H9 (cell line): ENCODE data around the gene NEIL1. TPM values are rescaled to one million over a fixed set of nuclear protein-coding genes. Genes with fewer than 3 reads are reported as not detected.

Experiments used
- DNase-seq: peaks from one replicate; pipeline ENCODE4 v3.0.0-alpha.2; 2017
- H2AFZ ChIP-seq: one replicate; pipeline ENCODE4 v1.6.1; 2013; ENCODE audit warnings: mild to moderate bottlenecking, low read length, control low read depth, moderate library complexity
- H2AK5ac ChIP-seq: 2 replicates; pipeline ENCODE4 v1.6.1; 2013; ENCODE audit warnings: low read length, control low read depth, mixed read lengths; ENCODE audit not compliant: insufficient read length
- H2BK120ac ChIP-seq: one replicate; pipeline ENCODE4 v1.6.1; 2013; ENCODE audit warnings: low read depth, mild to moderate bottlenecking, low read length, control low read depth, inconsistent platforms; ENCODE audit not compliant: poor library complexity, severe bottlenecking
- H2BK12ac ChIP-seq: 2 replicates; pipeline ENCODE4 v1.6.1; 2013; ENCODE audit warnings: low read length, control low read depth, mixed read lengths, low read depth; ENCODE audit not compliant: insufficient read length
- H2BK15ac ChIP-seq: 2 replicates; pipeline ENCODE4 v1.6.1; 2013; ENCODE audit warnings: low read depth, low read length, control low read depth
- H2BK20ac ChIP-seq: one replicate; pipeline ENCODE4 v1.6.1; 2013; ENCODE audit warnings: low read depth, mild to moderate bottlenecking, low read length, control low read depth, inconsistent platforms; ENCODE audit not compliant: poor library complexity, severe bottlenecking
- H2BK5ac ChIP-seq: 2 replicates; pipeline ENCODE4 v1.6.1; 2013; ENCODE audit warnings: low read length, control low read depth, mixed read lengths; ENCODE audit not compliant: insufficient read length
- H3K14ac ChIP-seq: 2 replicates; pipeline ENCODE4 v1.6.1; 2013; ENCODE audit warnings: low read length, control low read depth; ENCODE audit not compliant: insufficient read depth
- H3K18ac ChIP-seq: 2 replicates; pipeline ENCODE4 v1.6.1; 2013; ENCODE audit warnings: low read depth, mild to moderate bottlenecking, mixed read lengths, low read length, control low read depth; ENCODE audit not compliant: insufficient read length
- H3K23ac ChIP-seq: 2 replicates; pipeline ENCODE4 v1.6.1; 2013; ENCODE audit warnings: low read length, control low read depth, mixed read lengths, low read depth; ENCODE audit not compliant: insufficient read length
- H3K23me2 ChIP-seq: 2 replicates; pipeline ENCODE4 v1.6.1; 2013; ENCODE audit warnings: low read depth, mild to moderate bottlenecking, mixed read lengths, low read length, control low read depth; ENCODE audit not compliant: insufficient read length, poor library complexity, severe bottlenecking
- H3K27ac ChIP-seq: 2 replicates; pipeline ENCODE4 v1.5.1; 2013; ENCODE audit warnings: low read length, control low read depth, mixed read lengths, low read depth; ENCODE audit not compliant: insufficient read length
- H3K27me3 ChIP-seq: 2 replicates; pipeline ENCODE4 v1.6.1; 2013; ENCODE audit warnings: low read length, control low read depth, inconsistent platforms; ENCODE audit not compliant: insufficient read depth
- H3K4ac ChIP-seq: 2 replicates; pipeline ENCODE4 v1.6.1; 2013; ENCODE audit warnings: low read depth, mild to moderate bottlenecking, control low read depth, inconsistent platforms, low read length, moderate library complexity
- H3K4me1 ChIP-seq: 2 replicates; pipeline ENCODE4 v1.6.1; 2013; ENCODE audit warnings: low read length, control low read depth, inconsistent platforms; ENCODE audit not compliant: insufficient read depth
- H3K4me2 ChIP-seq: 2 replicates; pipeline ENCODE4 v1.6.1; 2013; ENCODE audit warnings: low read length, control low read depth, mixed read lengths; ENCODE audit not compliant: insufficient read length, insufficient read depth
- H3K56ac ChIP-seq: 2 replicates; pipeline ENCODE4 v1.6.1; 2013; ENCODE audit warnings: low read depth, mild to moderate bottlenecking, mixed read lengths, low read length, control low read depth; ENCODE audit not compliant: insufficient read length
- H3K79me1 ChIP-seq: 2 replicates; pipeline ENCODE4 v1.6.1; 2013; ENCODE audit warnings: low read depth, mild to moderate bottlenecking, moderate library complexity, low read length, control low read depth, inconsistent platforms; ENCODE audit not compliant: insufficient read depth, poor library complexity, severe bottlenecking
- H3K79me2 ChIP-seq: 2 replicates; pipeline ENCODE4 v1.6.1; 2013; ENCODE audit warnings: low read length, control low read depth, inconsistent platforms; ENCODE audit not compliant: insufficient read depth
- H3K9ac ChIP-seq: 2 replicates; pipeline ENCODE4 v1.6.1; 2013; ENCODE audit warnings: low read length, control low read depth, mixed read lengths; ENCODE audit not compliant: insufficient read length; ENCODE audit errors: extremely low read depth
- H3K9me3 ChIP-seq: one replicate; pipeline ENCODE4 v1.6.1; 2013; ENCODE audit warnings: low read depth, low read length, inconsistent platforms; ENCODE audit not compliant: control insufficient read depth
- H3T11ph ChIP-seq: one replicate; pipeline ENCODE4 v1.6.1; 2013; ENCODE audit warnings: mild to moderate bottlenecking, low read length, control low read depth, inconsistent platforms
- H4K20me1 ChIP-seq: one replicate; pipeline ENCODE4 v1.6.1; 2013; ENCODE audit not compliant: control insufficient read depth, insufficient read length, insufficient read depth
- H4K5ac ChIP-seq: 2 replicates; pipeline ENCODE4 v1.6.1; 2013; ENCODE audit warnings: low read depth, mild to moderate bottlenecking, mixed read lengths, low read length, control low read depth; ENCODE audit not compliant: insufficient read length
- H4K8ac ChIP-seq: replicated peaks from 2 replicates; pipeline ENCODE4 v1.6.1; 2013; ENCODE audit warnings: low read length, control low read depth, mixed read lengths, low read depth; ENCODE audit not compliant: insufficient read length
- H4K91ac ChIP-seq: 2 replicates; pipeline ENCODE4 v1.6.1; 2013; ENCODE audit warnings: low read depth, mild to moderate bottlenecking, moderate library complexity, mixed read lengths, low read length, control low read depth; ENCODE audit not compliant: insufficient read length
- H3K27ac Mint-ChIP-seq, 3 experiments: 2 replicates in 2 of 3; 3 replicates in 1 of 3; pipeline ENCODE4 v1.8.0; 2020 to 2021; ENCODE audit warnings: mixed read lengths in 3 of 3, mild to moderate bottlenecking in 1 of 3, moderate library complexity in 1 of 3
- H3K27me3 Mint-ChIP-seq: 2 replicates; pipeline ENCODE4 v1.8.0; 2021; ENCODE audit warnings: low read depth, mild to moderate bottlenecking, moderate library complexity, mixed read lengths
- H3K36me3 Mint-ChIP-seq, 3 experiments: 2 replicates in 2 of 3; 3 replicates in 1 of 3; pipeline ENCODE4 v1.8.0; 2020 to 2021; ENCODE audit warnings: low read depth in 3 of 3, mixed read lengths in 3 of 3; ENCODE audit not compliant: insufficient read depth in 1 of 3
- H3K4me1 Mint-ChIP-seq, 2 experiments: 2 replicates each; pipeline ENCODE4 v1.8.0; 2020; ENCODE audit warnings: mixed read lengths in 2 of 2
- H3K4me3 Mint-ChIP-seq, 2 experiments: 2 replicates in 1 of 2; 3 replicates in 1 of 2; pipeline ENCODE4 v1.8.0; 2020 to 2021; ENCODE audit warnings: mild to moderate bottlenecking in 2 of 2, mixed read lengths in 2 of 2, moderate library complexity in 1 of 2
- H3K9me3 Mint-ChIP-seq, 2 experiments: 2 replicates in 1 of 2; 3 replicates in 1 of 2; pipeline ENCODE4 v1.8.0; 2020; ENCODE audit warnings: mild to moderate bottlenecking in 2 of 2, mixed read lengths in 2 of 2, moderate library complexity in 1 of 2
- CTCF ChIP-seq: fragments of 200-600 bp; sonication (generic); conservative IDR thresholded peaks from 3 replicates; pipeline ENCODE4 v1.8.0; 2021; ENCODE audit warnings: antibody characterized with exemption, mild to moderate bottlenecking
- WGBS: extraction: QIAGEN DNeasy Blood & Tissue Kit; methylation state at CpG from one replicate; pipeline ENCODE4 v1.1.7; 2013; ENCODE audit warnings: missing lambda C conversion rate, low lambda C conversion rate, mixed read lengths; ENCODE audit not compliant: insufficient read length; ENCODE audit errors: extremely low coverage; 5-methylcytosine and 5-hydroxymethylcytosine counted together
- total RNA-seq: library from RNA; stranded (reverse); gene quantifications from 2 replicates; pipeline ENCODE4 v1.2.1, GENCODE V29; 2021

NEIL1 gene
- total RNA-seq, 1 experiment from 2014 or later: 16.5 TPM

GRCh38 chr15:75327005-75327404 is 19.8 kb upstream of the NEIL1 start:
- no CpG with 5 or more reads among the region's 4 CpGs for WGBS
- Mint-ChIP-seq H3K4me1 (no peaks in the 10 kb centered on the region), H3K9me3 (no peaks in the 10 kb centered on the region), H3K36me3 (no peaks in the 10 kb centered on the region), H3K4me3 (no peak overlapping the region), H3K27me3 (peaks cover 16% of the 10 kb centered on the region), H3K27ac (no peak overlapping the region)
- H3K9me3 ChIP-seq: no peaks in the 10 kb centered on the region
- no peaks in the 10 kb centered on the region for H3K79me1 ChIP-seq
- no peaks in the 10 kb centered on the region for H3K23me2 ChIP-seq
- no peak overlapping the region for H3K23ac ChIP-seq
- no peak overlapping the region for H2AK5ac ChIP-seq
- H3K14ac ChIP-seq: no peak overlapping the region
- H4K20me1 ChIP-seq: no peaks in the 10 kb centered on the region
- no peak overlapping the region for H4K91ac ChIP-seq
- no peak overlapping the region for H2BK120ac ChIP-seq
- H3K79me2 ChIP-seq: no peaks in the 10 kb centered on the region
- H2BK20ac ChIP-seq: no peak overlapping the region
- H2BK5ac ChIP-seq: no peak overlapping the region
- no peaks in the 10 kb centered on the region for H3K4me1 ChIP-seq
- no peak overlapping the region for H3K4ac ChIP-seq
- H3K9ac ChIP-seq: no peak overlapping the region
- DNase-seq: no peak
- H2BK12ac ChIP-seq: no peak overlapping the region
- no peak overlapping the region for H3T11ph ChIP-seq
- peak; percentile 19; the same call in 1 of the 3 replicates for TF ChIP-seq CTCF
- no peak overlapping the region for H3K4me2 ChIP-seq
- no peak overlapping the region for H3K18ac ChIP-seq
- H3K27ac ChIP-seq: no peak overlapping the region
- H4K5ac ChIP-seq: no peak overlapping the region
- H2BK15ac ChIP-seq: no peak overlapping the region
- H3K27me3 ChIP-seq: no peaks in the 10 kb centered on the region
- no peak overlapping the region for H4K8ac ChIP-seq
- H3K56ac ChIP-seq: no peak overlapping the region
- H2AFZ ChIP-seq: no peak overlapping the region
